BJ (cell line): ENCODE data around the gene HOXD3. TPM values are rescaled to one million over a fixed set of nuclear protein-coding genes. Genes with fewer than 3 reads are reported as not detected.

ENCODE experiments used
- CTCF ChIA-PET: fragments of 350-600 bp; formaldehyde crosslinking; extraction: SDS; loops from one replicate; lab custom pipeline; 2021; ENCODE audit warnings: antibody characterized with exemption, inconsistent platforms; lab: Yijun Ruan, JAX
- POLR2A ChIA-PET: fragments of 300-600 bp; sonication (Branson Sonifier 250); formaldehyde crosslinking; extraction: SDS; loops from one replicate; lab custom pipeline; 2021; ENCODE audit warnings: antibody characterized with exemption; lab: Charles Lee
- DNase-seq: peaks from one replicate; pipeline ENCODE4 v3.0.0-alpha.2; 2011; ENCODE audit warnings: low read depth
- H3K27me3 ChIP-seq: 2 replicates; pipeline ENCODE4 v1.6.0; 2011; ENCODE audit warnings: low read length; ENCODE audit not compliant: control insufficient read depth, insufficient read depth
- H3K36me3 ChIP-seq: 2 replicates; pipeline ENCODE4 v1.5.1; 2011; ENCODE audit warnings: low read length; ENCODE audit not compliant: control insufficient read depth, insufficient read depth
- H3K4me3 ChIP-seq: 2 replicates; pipeline ENCODE4 v1.5.1; 2011; ENCODE audit warnings: low read depth, mild to moderate bottlenecking, control low read depth, low read length
- polyA plus RNA-seq: library from polyadenylated mRNA; depleted of rRNA; stranded (reverse); fragments of >200 nt; gene quantifications from 2 replicates; pipeline ENCODE4 v1.2.3, GENCODE V29; 2011
- TF ChIP-seq, protein P1 (sequence below): IDR thresholded peaks from 2 replicates; pipeline ENCODE4 v1.5.1; 2011; ENCODE audit warnings: low read depth, mild to moderate bottlenecking, control low read depth, inconsistent platforms, low read length, moderate library complexity; ENCODE audit not compliant: insufficient read depth

HOXD3 gene
- polyA plus RNA-seq, 1 experiment = not detected

DNA sequence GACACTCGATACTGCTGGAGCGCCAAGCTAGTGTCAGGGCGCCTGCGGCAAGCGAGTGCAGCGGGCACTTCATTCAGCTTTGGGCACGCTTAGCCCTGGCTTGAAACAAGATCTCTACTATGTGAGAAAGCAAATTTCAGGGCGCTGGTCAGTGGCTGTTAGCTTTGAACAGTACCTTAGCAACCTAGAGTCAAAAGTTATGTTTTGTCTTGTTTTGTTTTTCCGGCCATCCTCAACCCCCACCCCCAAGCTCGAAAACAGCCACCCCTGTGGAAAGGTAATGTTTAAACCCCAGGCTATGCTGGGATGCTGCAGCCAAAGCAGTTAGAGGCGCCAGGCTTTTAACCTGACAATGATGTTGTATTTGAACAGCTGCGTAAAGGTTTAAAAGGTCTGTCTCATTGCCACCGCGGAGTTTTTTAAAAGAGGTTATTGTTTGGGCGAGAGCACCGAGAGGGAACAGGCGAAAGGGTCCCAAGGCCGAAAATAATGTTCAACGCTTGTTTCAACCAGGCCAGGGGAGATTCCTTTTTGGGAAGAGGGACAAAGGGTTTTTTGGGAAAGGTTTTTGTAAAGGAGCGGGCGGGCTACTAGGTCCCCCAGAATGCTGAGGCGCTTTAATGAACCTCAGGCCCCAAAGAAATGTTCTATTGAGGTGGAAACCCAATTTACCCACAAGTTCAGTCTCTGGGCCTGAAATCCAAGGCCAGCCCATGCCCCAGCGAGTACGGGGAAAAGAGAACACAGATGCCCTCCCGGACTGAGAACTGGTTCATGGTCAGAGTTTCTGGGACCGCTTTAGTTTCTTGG is 42.8 kb upstream of the HOXD3 start:
- H3K4me3 ChIP-seq = no peak overlapping the region
- DNase-seq = no peak
- TF ChIP-seq, protein P1, sequence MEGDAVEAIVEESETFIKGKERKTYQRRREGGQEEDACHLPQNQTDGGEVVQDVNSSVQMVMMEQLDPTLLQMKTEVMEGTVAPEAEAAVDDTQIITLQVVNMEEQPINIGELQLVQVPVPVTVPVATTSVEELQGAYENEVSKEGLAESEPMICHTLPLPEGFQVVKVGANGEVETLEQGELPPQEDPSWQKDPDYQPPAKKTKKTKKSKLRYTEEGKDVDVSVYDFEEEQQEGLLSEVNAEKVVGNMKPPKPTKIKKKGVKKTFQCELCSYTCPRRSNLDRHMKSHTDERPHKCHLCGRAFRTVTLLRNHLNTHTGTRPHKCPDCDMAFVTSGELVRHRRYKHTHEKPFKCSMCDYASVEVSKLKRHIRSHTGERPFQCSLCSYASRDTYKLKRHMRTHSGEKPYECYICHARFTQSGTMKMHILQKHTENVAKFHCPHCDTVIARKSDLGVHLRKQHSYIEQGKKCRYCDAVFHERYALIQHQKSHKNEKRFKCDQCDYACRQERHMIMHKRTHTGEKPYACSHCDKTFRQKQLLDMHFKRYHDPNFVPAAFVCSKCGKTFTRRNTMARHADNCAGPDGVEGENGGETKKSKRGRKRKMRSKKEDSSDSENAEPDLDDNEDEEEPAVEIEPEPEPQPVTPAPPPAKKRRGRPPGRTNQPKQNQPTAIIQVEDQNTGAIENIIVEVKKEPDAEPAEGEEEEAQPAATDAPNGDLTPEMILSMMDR = no peak
- H3K36me3 ChIP-seq = peaks cover 2% of the 10 kb centered on the region
- POLR2A ChIA-PET = no interaction called here
- 0 out of 2 replicates have a peak, but pooled peaks cover 1% of the 10 kb centered on the region for H3K27me3 ChIP-seq
- CTCF ChIA-PET = interaction anchor here (0.6 to 1.0 kb wide), 4 partner anchors 12 to 525 kb away, joined by 3 to 4 read pairs (median 4); no protein-coding TSS in a partner anchor

DNA sequence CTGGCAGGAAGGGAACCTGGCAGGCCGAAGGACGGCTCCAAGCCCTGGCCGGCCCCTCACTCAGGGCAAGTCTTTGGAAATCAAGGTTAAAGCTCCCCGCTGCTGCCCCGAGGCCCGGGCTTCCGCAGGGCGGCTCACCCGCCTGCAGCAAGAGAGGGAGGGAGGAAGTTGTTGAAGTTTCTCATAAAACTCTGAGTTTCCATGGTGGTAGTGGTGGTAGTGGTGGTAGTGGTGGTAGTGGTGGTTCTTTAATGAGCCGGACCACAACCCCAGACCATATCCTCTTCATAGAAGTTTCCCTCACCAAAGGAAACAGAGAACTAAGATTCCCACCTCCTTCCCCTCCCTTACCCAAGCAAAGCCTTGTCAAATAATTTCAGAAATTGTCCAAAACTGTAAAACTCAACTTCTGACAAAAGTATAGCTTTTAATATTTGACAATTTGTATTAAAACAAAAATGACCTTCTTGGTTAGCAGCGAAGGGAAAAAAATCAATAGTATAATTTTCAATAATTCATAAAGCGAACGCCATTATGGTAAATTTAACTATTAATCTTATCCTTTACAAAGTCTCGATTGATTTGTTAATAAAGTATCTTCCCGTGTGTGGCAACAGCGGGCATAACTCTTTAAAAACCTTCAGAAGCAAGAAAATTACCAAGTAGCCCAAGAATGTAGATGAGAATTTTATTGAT is 42.0 kb upstream of the HOXD3 start:
- CTCF ChIA-PET = interaction anchor here (0.6 to 3.0 kb wide), 4 partner anchors 11 to 397 kb away, joined by 3 to 11 read pairs (median 4); no protein-coding TSS in a partner anchor
- 0 out of 2 replicates have a peak, but pooled peaks cover 1% of the 10 kb centered on the region for H3K27me3 ChIP-seq
- POLR2A ChIA-PET = no interaction called here

DNA sequence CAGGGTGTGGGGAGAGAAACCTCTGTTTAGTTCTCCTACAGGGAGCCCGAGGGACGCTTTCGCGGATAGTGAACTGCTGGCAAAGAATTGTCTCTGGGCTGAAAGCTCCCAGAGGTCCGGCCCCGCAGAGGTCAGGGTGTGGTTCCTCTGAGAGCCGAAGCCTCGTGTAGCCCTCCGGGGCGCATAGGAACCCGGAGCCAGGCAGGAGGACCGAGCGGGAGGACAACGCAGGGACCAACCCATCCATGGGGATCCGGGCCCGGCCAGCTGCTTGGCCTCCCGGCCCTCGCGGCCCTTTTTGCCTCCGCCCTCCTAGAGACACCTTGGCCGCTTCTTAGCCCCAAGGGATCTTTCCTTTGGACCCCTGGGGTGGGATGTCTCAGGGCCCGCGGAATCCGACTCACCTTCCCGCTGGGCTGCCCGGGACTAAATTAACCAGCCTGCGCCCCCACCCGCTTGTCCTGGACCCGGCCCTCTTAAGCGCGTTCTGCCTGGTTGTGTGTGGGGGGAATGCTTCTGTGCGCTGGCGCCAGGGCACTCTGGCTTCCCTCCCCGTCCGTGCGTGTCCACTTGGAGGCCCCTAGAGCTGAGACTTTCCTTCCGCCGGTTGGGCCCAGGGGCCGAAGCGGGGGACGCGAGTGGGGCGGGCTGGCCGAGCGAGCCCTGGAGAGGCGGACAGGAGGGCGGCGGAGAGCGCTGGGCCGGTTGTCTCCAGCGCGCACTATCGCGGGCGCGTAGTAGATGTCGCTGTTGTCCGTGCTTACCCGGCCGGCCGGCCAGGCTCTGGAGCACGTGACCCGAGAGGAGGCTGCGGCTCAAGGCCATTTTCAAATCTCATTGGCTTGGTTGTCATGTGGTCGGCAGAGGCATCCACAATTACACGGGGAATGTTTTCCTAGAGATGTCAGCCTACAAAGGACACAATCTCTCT is 41.0 kb upstream of the HOXD3 start, which contains the start of gene HOXD10:
Gene HOXD10 (plus strand): TSS at position 896 of the 931 bp plus-strand sequence. CDS start 56 bp downstream, outside the sequence.
- H3K36me3 ChIP-seq = peaks cover 2% of the 10 kb centered on the region
- TF ChIP-seq, protein P1 = no peak
- POLR2A ChIA-PET = no interaction called here
- CTCF ChIA-PET = interaction anchor here (3.0 kb wide), 1 partner anchor 10 kb away, joined by 11 read pairs; no protein-coding TSS in a partner anchor
- no peak within 1 kb of the TSS for H3K4me3 ChIP-seq
- no peak for DNase-seq
- 0 out of 2 replicates have a peak, but pooled peaks cover 1% of the 10 kb centered on the region for H3K27me3 ChIP-seq

More for the DNA sequence above, 42.0 kb upstream of the HOXD3 start:
- no peak for DNase-seq
- no peak overlapping the region for H3K4me3 ChIP-seq
- TF ChIP-seq, protein P1 = no peak
- H3K36me3 ChIP-seq = peaks cover 2% of the 10 kb centered on the region

DNA sequence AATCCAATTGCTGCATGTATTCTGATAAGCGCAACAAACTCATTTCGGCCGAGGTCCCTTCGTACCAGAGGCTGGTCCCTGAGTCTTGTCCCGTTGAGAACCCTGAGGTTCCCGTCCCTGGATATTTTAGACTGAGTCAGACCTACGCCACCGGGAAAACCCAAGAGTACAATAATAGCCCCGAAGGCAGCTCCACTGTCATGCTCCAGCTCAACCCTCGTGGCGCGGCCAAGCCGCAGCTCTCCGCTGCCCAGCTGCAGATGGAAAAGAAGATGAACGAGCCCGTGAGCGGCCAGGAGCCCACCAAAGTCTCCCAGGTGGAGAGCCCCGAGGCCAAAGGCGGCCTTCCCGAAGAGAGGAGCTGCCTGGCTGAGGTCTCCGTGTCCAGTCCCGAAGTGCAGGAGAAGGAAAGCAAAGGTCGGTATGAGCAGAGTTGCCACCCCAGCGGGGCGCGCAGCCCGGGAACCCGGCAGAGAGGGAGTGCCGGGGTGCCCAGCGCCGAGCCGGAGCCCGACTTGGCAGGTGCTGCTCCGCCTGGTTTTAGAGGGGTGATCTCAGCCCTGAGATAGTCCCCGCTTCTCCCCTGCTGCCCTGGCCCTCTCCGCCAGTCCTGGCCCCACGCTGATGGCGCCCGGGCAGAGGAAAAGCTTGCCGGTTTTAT is 39.8 kb upstream of the HOXD3 start:
- Histone ChIP-seq H3K36me3 (peaks cover 2% of the 10 kb centered on the region; the same call in 1 of the 2 replicates), H3K4me3 (no peak overlapping the region), H3K27me3 (peaks cover 1% of the 10 kb centered on the region; the same call in 1 of the 2 replicates)
- ChIA-PET POLR2A (no interaction called here), CTCF (interaction anchor here (3.0 kb wide), 1 partner anchor 9 kb away, joined by 11 read pairs; no protein-coding TSS in a partner anchor)
- no peak for DNase-seq
- TF ChIP-seq, protein P1 = no peak
